GM21526 (cell line): Measurements from ENCODE around the gene KRTAP19-5.
"Not testable (repeated sequence)": the region's sequence is repeated elsewhere in the genome, so short reads cannot be mapped to it uniquely, and the experiment has no call there.

ENCODE experiments used
- ATAC-seq: cut with Tn5 transposase; IDR thresholded peaks from one replicate; pipeline ENCODE4 v1.9.1; 2021; ENCODE audit warnings: moderate library complexity; ENCODE audit not compliant: unreplicated experiment, low FRiP score

KRTAP19-5 gene

GRCh38 chr21:30502041-30502440 lies at the start of gene KRTAP19-5:
Gene KRTAP19-5, minus strand, starts transcription at chr21:30502141. Its CDS starts 51 bp downstream, at chr21:30502090.
- no peak for ATAC-seq

- ATAC-seq, result no peak
Observed at GRCh38 chr21:30541764-30542163, 39.8 kb upstream of the KRTAP19-5 start, which contains the start of gene KRTAP19-6. Gene KRTAP19-6, minus strand, starts transcription at chr21:30541864. Its CDS starts 31 bp downstream, at chr21:30541833.

- ATAC-seq, result no peak
Observed at GRCh38 chr21:30518876-30519275, 16.9 kb upstream of the KRTAP19-5 start.

GRCh38 chr21:30515681-30516080 lies 13.7 kb upstream of the KRTAP19-5 start:
- no peak for ATAC-seq

GRCh38 chr21:30505621-30506205 lies 3.8 kb upstream of the KRTAP19-5 start:
- not testable (repeated sequence) for ATAC-seq

GRCh38 chr21:30497065-30497464 lies 4.9 kb downstream of the KRTAP19-5 start, which contains the start of gene KRTAP19-4:
Gene KRTAP19-4, minus strand, starts transcription at chr21:30497165. Its CDS starts 55 bp downstream, at chr21:30497110.
- ATAC-seq, result no peak

- no peak for ATAC-seq
Observed at GRCh38 chr21:30491963-30492428, 9.9 kb downstream of the KRTAP19-5 start, which contains the start of gene KRTAP19-3. Gene KRTAP19-3, minus strand, starts transcription at chr21:30492013. Its CDS starts 56 bp downstream, at chr21:30491957.

- ATAC-seq, result no peak
Observed at GRCh38 chr21:30487336-30487735, 14.6 kb downstream of the KRTAP19-5 start, which contains the start of gene KRTAP19-2. Gene KRTAP19-2, minus strand, starts transcription at chr21:30487436. Its CDS starts 88 bp downstream, at chr21:30487348.

GRCh38 chr21:30486180-30486579 lies 15.8 kb downstream of the KRTAP19-5 start:
- ATAC-seq, result no peak

GRCh38 chr21:30482130-30482529 lies 19.8 kb downstream of the KRTAP19-5 start:
- ATAC-seq, result no peak

- ATAC-seq, result no peak
Observed at GRCh38 chr21:30480145-30480544, 21.8 kb downstream of the KRTAP19-5 start, which contains the start of gene KRTAP19-1. Gene KRTAP19-1, minus strand, starts transcription at chr21:30480367. Its CDS starts 50 bp downstream, at chr21:30480317.

GRCh38 chr21:30479259-30479658 lies 22.7 kb downstream of the KRTAP19-5 start:
- no peak for ATAC-seq

- ATAC-seq, result no peak
Observed at GRCh38 chr21:30478004-30478403, 23.9 kb downstream of the KRTAP19-5 start.

GRCh38 chr21:30468900-30469714 lies 32.8 kb downstream of the KRTAP19-5 start:
- no peak for ATAC-seq

- no peak for ATAC-seq
Observed at GRCh38 chr21:30463713-30464112, 38.2 kb downstream of the KRTAP19-5 start.
